ENCODE measurements around the gene SPTBN1.

SPTBN1 gene

DNA sequence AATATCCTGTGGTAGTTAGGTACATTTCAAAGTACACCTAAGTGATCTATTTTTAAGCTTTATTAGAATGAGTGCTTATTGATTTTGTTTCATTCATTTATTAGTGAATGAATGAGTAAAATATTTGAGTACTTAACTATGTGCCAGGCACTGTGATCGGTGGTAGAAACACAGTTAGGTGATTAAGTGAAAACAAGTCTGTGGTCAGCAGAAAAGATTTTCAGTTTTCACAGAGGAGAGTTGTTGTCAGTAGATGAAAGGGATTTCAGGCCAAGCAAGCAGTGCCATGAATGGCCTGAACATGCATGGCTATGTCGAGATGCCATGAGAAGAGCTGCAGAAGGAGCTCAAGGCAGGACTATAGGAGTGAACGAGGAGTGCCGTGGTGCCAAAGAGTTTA lies 85.9 kb downstream of the SPTBN1 start:
- TF ChIP-seq CTCF (IDR thresholded peaks at IDR 0.05; ENCODE audit: control insufficient read depth, insufficient read depth, low read depth, low read length, missing control alignments), result no peak
- H3K4me3 ChIP-seq (ENCODE audit: control insufficient read depth, low read depth, low read length), result no peak overlapping the region
- DNase-seq (ENCODE audit: low read depth), result no peak

GRCh38 chr2:54543733-54544396 lies 87.7 kb downstream of the SPTBN1 start:
- no peak for TF ChIP-seq CTCF (IDR thresholded peaks at IDR 0.05; ENCODE audit: control insufficient read depth, insufficient read depth, low read depth, low read length, missing control alignments)
- no peak overlapping the region for H3K4me3 ChIP-seq (ENCODE audit: control insufficient read depth, low read depth, low read length)

GRCh38 chr2:54545702-54546450 lies 89.7 kb downstream of the SPTBN1 start:
- DNase-seq (ENCODE audit: low read depth), result no peak
- TF ChIP-seq CTCF (IDR thresholded peaks at IDR 0.05; ENCODE audit: control insufficient read depth, insufficient read depth, low read depth, low read length, missing control alignments), result no peak
- H3K4me3 ChIP-seq (ENCODE audit: control insufficient read depth, low read depth, low read length), result no peak overlapping the region

More at GRCh38 chr2:54543733-54544396, 87.7 kb downstream of the SPTBN1 start:
- DNase-seq (ENCODE audit: low read depth), result no peak

GRCh38 chr2:54546518-54546917 lies 90.4 kb downstream of the SPTBN1 start:
- no peak overlapping the region for H3K4me3 ChIP-seq (ENCODE audit: control insufficient read depth, low read depth, low read length)
- TF ChIP-seq CTCF (IDR thresholded peaks at IDR 0.05; ENCODE audit: control insufficient read depth, insufficient read depth, low read depth, low read length, missing control alignments), result no peak
- no peak for DNase-seq (ENCODE audit: low read depth)

DNA sequence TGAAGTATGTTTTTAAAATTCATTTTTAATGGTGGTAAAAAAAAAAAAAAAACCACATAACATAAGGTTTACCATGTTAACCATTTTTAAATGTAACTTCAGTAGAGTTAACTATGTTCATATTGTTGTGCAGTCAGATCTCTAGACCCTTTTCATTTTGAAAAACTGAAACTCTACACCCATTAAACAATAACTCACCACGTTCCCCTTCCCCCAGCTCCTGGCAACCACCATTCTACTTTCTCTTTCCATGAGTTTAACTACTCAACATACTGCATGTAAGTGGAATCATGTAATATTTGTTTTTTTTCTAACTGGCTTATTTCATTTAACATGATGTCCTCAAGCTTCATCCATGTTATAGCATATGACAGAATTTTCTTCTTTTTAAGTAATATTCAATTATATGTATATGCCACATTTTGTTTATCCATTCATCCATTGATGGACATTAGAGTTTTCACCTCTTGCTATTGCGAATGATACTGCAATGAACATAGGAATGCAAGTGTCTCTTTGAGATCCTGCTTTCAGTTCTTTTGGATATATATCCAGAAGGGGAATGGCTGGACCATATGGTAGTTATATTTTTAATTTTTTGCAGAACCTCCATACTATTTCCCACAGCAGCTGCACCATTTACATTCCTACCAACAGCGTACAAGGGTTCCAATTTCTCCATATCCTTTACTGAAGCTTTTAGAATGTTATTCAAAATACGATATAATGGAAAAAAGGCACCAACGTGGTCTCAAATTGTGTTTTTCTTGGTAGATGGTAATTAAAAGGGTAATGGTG lies 91.0 kb downstream of the SPTBN1 start:
- TF ChIP-seq CTCF (IDR thresholded peaks at IDR 0.05; ENCODE audit: control insufficient read depth, insufficient read depth, low read depth, low read length, missing control alignments), result no peak
- H3K4me3 ChIP-seq (ENCODE audit: control insufficient read depth, low read depth, low read length), result no peak overlapping the region

GRCh38 chr2:54549430-54549829 lies 93.3 kb downstream of the SPTBN1 start:
- DNase-seq (ENCODE audit: low read depth), result no peak
- no peak for TF ChIP-seq CTCF (IDR thresholded peaks at IDR 0.05; ENCODE audit: control insufficient read depth, insufficient read depth, low read depth, low read length, missing control alignments)
- no peak overlapping the region for H3K4me3 ChIP-seq (ENCODE audit: control insufficient read depth, low read depth, low read length)

More for the DNA sequence above, 91.0 kb downstream of the SPTBN1 start:
- no peak for DNase-seq (ENCODE audit: low read depth)
